HepG2 (cell line): Measurements from ENCODE around the gene TTC38. TPM values are rescaled to one million over a fixed set of nuclear protein-coding genes. Genes with fewer than 3 reads are reported as not detected.

Experiments
- ARNTL ChIP-seq: sonication (generic); formaldehyde crosslinking; IDR thresholded peaks from 2 replicates; pipeline ENCODE4 v1.4.0; 2020; ENCODE audit warnings: mild to moderate bottlenecking, missing genetic modification reagents
- CENPT ChIP-seq: sonication (generic); formaldehyde crosslinking; IDR thresholded peaks from 2 replicates; pipeline ENCODE4 v1.8.0; 2022; ENCODE audit warnings: low read depth, mild to moderate bottlenecking, moderate library complexity, missing genetic modification reagents
- ELF4 ChIP-seq: sonication (generic); formaldehyde crosslinking; IDR thresholded peaks from 2 replicates; pipeline ENCODE4 v1.5.0; 2020; ENCODE audit warnings: missing genetic modification reagents, mild to moderate bottlenecking, moderate library complexity, borderline replicate concordance
- HDAC6 ChIP-seq: fragments of 200-600 bp; sonication (generic); IDR thresholded peaks from 2 replicates; pipeline ENCODE4 v1.7.0; 2017; ENCODE audit warnings: mild to moderate bottlenecking, antibody characterized with exemption, low read length, low read depth
- HMG20A ChIP-seq: IDR thresholded peaks from 2 replicates; pipeline ENCODE4 v1.6.1; 2016; ENCODE audit warnings: borderline replicate concordance
- HOXA7 ChIP-seq: sonication (generic); formaldehyde crosslinking; IDR thresholded peaks from 2 replicates; pipeline ENCODE4 v1.8.1; 2022; ENCODE audit warnings: mild to moderate bottlenecking, missing genetic modification reagents, moderate library complexity
- JUND ChIP-seq: sonication (generic); formaldehyde crosslinking; IDR thresholded peaks from 2 replicates; pipeline ENCODE4 v1.8.0; 2022; ENCODE audit warnings: mild to moderate bottlenecking, missing genetic modification reagents
- KMT2B ChIP-seq: IDR thresholded peaks from 2 replicates; pipeline ENCODE4 v1.6.1; 2016; ENCODE audit warnings: missing genetic modification reagents, missing compliant biosample characterization
- MAZ ChIP-seq, 2 experiments: sonication (generic) in 1 of 2; formaldehyde crosslinking in 1 of 2; IDR thresholded peaks; 2 replicates each; pipeline versions ENCODE4 v1.5.0 to v1.6.1; 2012 to 2020; ENCODE audit warnings: low read depth in 2 of 2, mild to moderate bottlenecking in 2 of 2, borderline replicate concordance in 1 of 2, improper control_type of control experiment in 1 of 2, low read length in 1 of 2, missing genetic modification reagents in 1 of 2, moderate library complexity in 1 of 2
- NCOA5 ChIP-seq: sonication (generic); formaldehyde crosslinking; IDR thresholded peaks from 2 replicates; pipeline ENCODE4 v1.4.0; 2020; ENCODE audit warnings: missing genetic modification reagents
- NFE2L1 ChIP-seq: sonication (generic); formaldehyde crosslinking; IDR thresholded peaks from 2 replicates; pipeline ENCODE4 v1.4.0; 2020; ENCODE audit warnings: missing genetic modification reagents, mild to moderate bottlenecking, borderline replicate concordance
- NR2C2 ChIP-seq: sonication (generic); formaldehyde crosslinking; IDR thresholded peaks from 2 replicates; pipeline ENCODE4 v1.4.0; 2020; ENCODE audit warnings: missing genetic modification reagents, mild to moderate bottlenecking, moderate library complexity, borderline replicate concordance
- NRL ChIP-seq: sonication (generic); formaldehyde crosslinking; IDR thresholded peaks from 2 replicates; pipeline ENCODE4 v1.5.0; 2020; ENCODE audit warnings: missing genetic modification reagents, mild to moderate bottlenecking, moderate library complexity, borderline replicate concordance
- ONECUT2 ChIP-seq: sonication (generic); formaldehyde crosslinking; IDR thresholded peaks from 2 replicates; pipeline ENCODE4 v1.4.0; 2020; ENCODE audit warnings: missing genetic modification reagents
- POLR2AphosphoS5 ChIP-seq: IDR thresholded peaks from 2 replicates; pipeline ENCODE4 v1.6.1; 2012; ENCODE audit warnings: low read depth, low read length
- RBM22 ChIP-seq: fragments of 200-400 bp; formaldehyde crosslinking; optimal IDR thresholded peaks from 2 replicates; pipeline ENCODE3; 2017; ENCODE audit warnings: mild to moderate bottlenecking, low read length, moderate library complexity
- RNF219 ChIP-seq: sonication (generic); formaldehyde crosslinking; IDR thresholded peaks from 2 replicates; pipeline ENCODE4 v1.5.0; 2020; ENCODE audit warnings: mild to moderate bottlenecking, missing genetic modification reagents
- TAF15 ChIP-seq: fragments of 200-400 bp; formaldehyde crosslinking; IDR thresholded peaks from one replicate; pipeline ENCODE4 v1.6.1; 2018; ENCODE audit warnings: mild to moderate bottlenecking, low read depth, low read length; ENCODE audit not compliant: poor library complexity, severe bottlenecking
- THYN1 ChIP-seq: sonication (generic); formaldehyde crosslinking; IDR thresholded peaks from 2 replicates; pipeline ENCODE4 v1.8.1; 2023; ENCODE audit warnings: low read depth, mild to moderate bottlenecking, moderate library complexity, missing genetic modification reagents, borderline replicate concordance
- ZNF121 ChIP-seq: sonication (generic); formaldehyde crosslinking; IDR thresholded peaks from 2 replicates; pipeline ENCODE4 v1.5.0; 2020; ENCODE audit warnings: mild to moderate bottlenecking, missing genetic modification reagents
- ZNF331 ChIP-seq: sonication (generic); formaldehyde crosslinking; IDR thresholded peaks from 2 replicates; pipeline ENCODE4 v1.4.0; 2020; ENCODE audit warnings: missing genetic modification reagents
- ZNF383 ChIP-seq: sonication (generic); formaldehyde crosslinking; IDR thresholded peaks from 2 replicates; pipeline ENCODE4 v1.4.0; 2020; ENCODE audit warnings: missing genetic modification reagents, mild to moderate bottlenecking, borderline replicate concordance
- ZNF547 ChIP-seq: sonication (generic); formaldehyde crosslinking; IDR thresholded peaks from 2 replicates; pipeline ENCODE4 v1.5.1; 2020; ENCODE audit warnings: mild to moderate bottlenecking, missing genetic modification reagents
- ZNF792 ChIP-seq: IDR thresholded peaks from 2 replicates; pipeline ENCODE4 v1.6.1; 2016
- polyA plus RNA-seq, 8 experiments: library from polyadenylated mRNA; depleted of rRNA in 3 of 8; stranded (reverse) in 7 of 8; unstranded in 1 of 8; fragments of >200 nt; fragmentation: Illumina TruSeq in 4 of 8; extraction: Trizol in 4 of 8; gene quantifications; 2 replicates each; pipeline versions ENCODE4 v1.2.1 to v1.2.3, GENCODE V29; 2011 to 2016; ENCODE audit warnings: low read depth in 4 of 8, missing spikeins in 1 of 8, mixed read lengths in 1 of 8; ENCODE audit not compliant: insufficient read depth in 1 of 8
- total RNA-seq, 5 experiments: library from RNA; depleted of rRNA; stranded (reverse); fragments of >200 nt; fragmentation: Illumina TruSeq; extraction: Trizol; gene quantifications; 2 replicates each; pipeline ENCODE4 v1.2.3, GENCODE V29; 2016; ENCODE audit warnings: low read depth in 1 of 5
- TF ChIP-seq, protein P1 (sequence below): sonication (generic); formaldehyde crosslinking; IDR thresholded peaks from 2 replicates; pipeline ENCODE4 v1.4.0; 2020; ENCODE audit warnings: missing genetic modification reagents
- TF ChIP-seq, protein P2 (sequence below): sonication (generic); formaldehyde crosslinking; IDR thresholded peaks from 2 replicates; pipeline ENCODE4 v1.4.0; 2020; ENCODE audit warnings: missing genetic modification reagents

Gene TTC38
- total and polyA plus RNA-seq, 2 of the 13 experiments (the other 11 are each of a cell fraction or from before 2014, with no cell fraction given): 101 to 105 TPM

DNA sequence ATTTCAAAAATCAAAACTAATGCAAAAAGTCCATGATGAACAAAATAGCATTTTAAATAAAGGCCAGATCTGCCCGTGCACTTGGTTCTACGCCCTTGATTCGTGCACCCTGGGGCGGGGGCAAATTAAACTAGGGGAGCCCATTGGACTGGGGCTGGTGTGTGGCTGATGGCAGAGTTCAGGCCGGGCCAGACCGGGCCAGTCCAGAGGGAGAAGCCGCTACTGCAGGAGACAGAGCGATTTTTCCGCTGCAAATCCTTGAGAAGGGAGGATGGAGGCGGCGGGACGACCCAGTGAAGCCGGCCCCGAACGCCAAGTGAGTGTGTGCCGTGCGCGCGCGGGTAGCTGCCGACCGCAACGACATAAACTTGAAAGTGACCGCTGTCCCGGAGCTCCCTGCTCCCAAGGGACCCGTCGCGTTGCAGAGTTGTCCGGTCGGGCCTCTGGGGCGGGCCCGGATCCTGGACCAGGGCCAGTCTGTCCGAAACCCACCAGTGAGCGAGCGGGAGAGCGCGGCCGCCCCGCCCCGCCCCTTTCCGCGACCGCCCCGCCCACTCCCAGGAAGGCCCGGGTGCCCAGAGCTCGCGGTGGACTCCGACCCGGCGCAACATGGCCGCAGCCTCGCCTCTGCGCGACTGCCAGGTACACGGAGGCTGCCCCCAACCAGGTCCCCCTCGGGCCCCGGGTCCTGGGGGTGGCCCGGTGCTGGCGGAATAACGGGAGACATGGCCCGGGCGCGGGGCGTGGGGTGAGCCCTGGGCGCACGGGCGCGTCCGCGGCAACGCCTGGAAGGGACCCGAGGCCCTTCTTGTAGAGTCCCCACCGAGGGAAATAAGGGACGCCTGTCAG is at the start of gene TTC38 (continued):
- TF ChIP-seq RNF219 (CRISPR knock-in tag): peak; percentile 51; the same call in 1 of the 2 replicates
- TF ChIP-seq RBM22: no peak
- TF ChIP-seq, protein P1, sequence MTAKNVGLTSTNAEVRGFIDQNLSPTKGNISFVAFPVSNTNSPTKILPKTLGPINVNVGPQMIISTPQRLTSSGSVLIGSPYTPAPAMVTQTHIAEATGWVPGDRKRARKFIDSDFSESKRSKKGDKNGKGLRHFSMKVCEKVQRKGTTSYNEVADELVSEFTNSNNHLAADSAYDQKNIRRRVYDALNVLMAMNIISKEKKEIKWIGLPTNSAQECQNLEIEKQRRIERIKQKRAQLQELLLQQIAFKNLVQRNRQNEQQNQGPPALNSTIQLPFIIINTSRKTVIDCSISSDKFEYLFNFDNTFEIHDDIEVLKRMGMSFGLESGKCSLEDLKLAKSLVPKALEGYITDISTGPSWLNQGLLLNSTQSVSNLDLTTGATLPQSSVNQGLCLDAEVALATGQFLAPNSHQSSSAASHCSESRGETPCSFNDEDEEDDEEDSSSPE (CRISPR knock-in tag): peak; percentile 62
- TF ChIP-seq HMG20A (CRISPR knock-in tag): no peak
- no peak for TF ChIP-seq NFE2L1 (CRISPR knock-in tag)
- TF ChIP-seq ARNTL (CRISPR knock-in tag): peak; percentile 72; the same call in 1 of the 2 replicates
- TF ChIP-seq MAZ (IDR thresholded peaks at IDR 0.05; ENCODE audit: borderline replicate concordance, low read depth, low read length): no peak
- TF ChIP-seq MAZ (CRISPR knock-in tag; IDR thresholded peaks at IDR 0.05; ENCODE audit: low read depth): peak; percentile 22; the same call in 1 of the 2 replicates
- TF ChIP-seq NCOA5 (CRISPR knock-in tag): no peak
- TF ChIP-seq ZNF547: peak; percentile 64
- TF ChIP-seq HDAC6: no peak
- TF ChIP-seq POLR2AphosphoS5: peak; percentile 81
- 0 out of 2 replicates have a peak, but pooled peaks have one; percentile 69 for TF ChIP-seq ZNF331 (CRISPR knock-in tag)
- TF ChIP-seq ZNF792 (CRISPR knock-in tag): peak; percentile 88
- no peak for TF ChIP-seq ONECUT2 (CRISPR knock-in tag)
- no peak for TF ChIP-seq THYN1
- TF ChIP-seq TAF15: no peak
- TF ChIP-seq JUND (CRISPR knock-in tag): 0 out of 2 replicates have a peak, but pooled peaks have one; percentile 34
- TF ChIP-seq NRL (CRISPR knock-in tag): no peak
- peak; percentile 75; the same call in 1 of the 2 replicates for TF ChIP-seq ZNF121 (CRISPR knock-in tag)
- no peak for TF ChIP-seq HOXA7 (CRISPR knock-in tag)
- TF ChIP-seq, protein P2, sequence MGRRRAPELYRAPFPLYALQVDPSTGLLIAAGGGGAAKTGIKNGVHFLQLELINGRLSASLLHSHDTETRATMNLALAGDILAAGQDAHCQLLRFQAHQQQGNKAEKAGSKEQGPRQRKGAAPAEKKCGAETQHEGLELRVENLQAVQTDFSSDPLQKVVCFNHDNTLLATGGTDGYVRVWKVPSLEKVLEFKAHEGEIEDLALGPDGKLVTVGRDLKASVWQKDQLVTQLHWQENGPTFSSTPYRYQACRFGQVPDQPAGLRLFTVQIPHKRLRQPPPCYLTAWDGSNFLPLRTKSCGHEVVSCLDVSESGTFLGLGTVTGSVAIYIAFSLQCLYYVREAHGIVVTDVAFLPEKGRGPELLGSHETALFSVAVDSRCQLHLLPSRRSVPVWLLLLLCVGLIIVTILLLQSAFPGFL: no peak
- peak; percentile 48; the same call in 1 of the 2 replicates for TF ChIP-seq KMT2B (CRISPR knock-in tag)
- no peak for TF ChIP-seq ZNF383 (CRISPR knock-in tag)
- no peak for TF ChIP-seq CENPT (CRISPR knock-in tag)
- TF ChIP-seq NR2C2: peak; percentile 22; the same call in 1 of the 2 replicates
- no peak for TF ChIP-seq ELF4 (CRISPR knock-in tag)
